H9 (cell line): Measurements from ENCODE around the gene FH. TPM values are rescaled to one million over a fixed set of nuclear protein-coding genes. Genes with fewer than 3 reads are reported as not detected.

Source experiments
- DNase-seq: peaks from one replicate; pipeline ENCODE4 v3.0.0-alpha.2; 2017
- H2AFZ ChIP-seq: one replicate; pipeline ENCODE4 v1.6.1; 2013; ENCODE audit warnings: mild to moderate bottlenecking, low read length, control low read depth, moderate library complexity
- H2AK5ac ChIP-seq: 2 replicates; pipeline ENCODE4 v1.6.1; 2013; ENCODE audit warnings: low read length, control low read depth, mixed read lengths; ENCODE audit not compliant: insufficient read length
- H2BK120ac ChIP-seq: one replicate; pipeline ENCODE4 v1.6.1; 2013; ENCODE audit warnings: low read depth, mild to moderate bottlenecking, low read length, control low read depth, inconsistent platforms; ENCODE audit not compliant: poor library complexity, severe bottlenecking
- H2BK12ac ChIP-seq: 2 replicates; pipeline ENCODE4 v1.6.1; 2013; ENCODE audit warnings: low read length, control low read depth, mixed read lengths, low read depth; ENCODE audit not compliant: insufficient read length
- H2BK15ac ChIP-seq: 2 replicates; pipeline ENCODE4 v1.6.1; 2013; ENCODE audit warnings: low read depth, low read length, control low read depth
- H2BK20ac ChIP-seq: one replicate; pipeline ENCODE4 v1.6.1; 2013; ENCODE audit warnings: low read depth, mild to moderate bottlenecking, low read length, control low read depth, inconsistent platforms; ENCODE audit not compliant: poor library complexity, severe bottlenecking
- H2BK5ac ChIP-seq: 2 replicates; pipeline ENCODE4 v1.6.1; 2013; ENCODE audit warnings: low read length, control low read depth, mixed read lengths; ENCODE audit not compliant: insufficient read length
- H3K14ac ChIP-seq: 2 replicates; pipeline ENCODE4 v1.6.1; 2013; ENCODE audit warnings: low read length, control low read depth; ENCODE audit not compliant: insufficient read depth
- H3K18ac ChIP-seq: 2 replicates; pipeline ENCODE4 v1.6.1; 2013; ENCODE audit warnings: low read depth, mild to moderate bottlenecking, mixed read lengths, low read length, control low read depth; ENCODE audit not compliant: insufficient read length
- H3K23ac ChIP-seq: 2 replicates; pipeline ENCODE4 v1.6.1; 2013; ENCODE audit warnings: low read length, control low read depth, mixed read lengths, low read depth; ENCODE audit not compliant: insufficient read length
- H3K23me2 ChIP-seq: 2 replicates; pipeline ENCODE4 v1.6.1; 2013; ENCODE audit warnings: low read depth, mild to moderate bottlenecking, mixed read lengths, low read length, control low read depth; ENCODE audit not compliant: insufficient read length, poor library complexity, severe bottlenecking
- H3K27ac ChIP-seq: 2 replicates; pipeline ENCODE4 v1.5.1; 2013; ENCODE audit warnings: low read length, control low read depth, mixed read lengths, low read depth; ENCODE audit not compliant: insufficient read length
- H3K27me3 ChIP-seq: 2 replicates; pipeline ENCODE4 v1.6.1; 2013; ENCODE audit warnings: low read length, control low read depth, inconsistent platforms; ENCODE audit not compliant: insufficient read depth
- H3K4ac ChIP-seq: 2 replicates; pipeline ENCODE4 v1.6.1; 2013; ENCODE audit warnings: low read depth, mild to moderate bottlenecking, control low read depth, inconsistent platforms, low read length, moderate library complexity
- H3K4me1 ChIP-seq: 2 replicates; pipeline ENCODE4 v1.6.1; 2013; ENCODE audit warnings: low read length, control low read depth, inconsistent platforms; ENCODE audit not compliant: insufficient read depth
- H3K4me2 ChIP-seq: 2 replicates; pipeline ENCODE4 v1.6.1; 2013; ENCODE audit warnings: low read length, control low read depth, mixed read lengths; ENCODE audit not compliant: insufficient read length, insufficient read depth
- H3K56ac ChIP-seq: 2 replicates; pipeline ENCODE4 v1.6.1; 2013; ENCODE audit warnings: low read depth, mild to moderate bottlenecking, mixed read lengths, low read length, control low read depth; ENCODE audit not compliant: insufficient read length
- H3K79me1 ChIP-seq: 2 replicates; pipeline ENCODE4 v1.6.1; 2013; ENCODE audit warnings: low read depth, mild to moderate bottlenecking, moderate library complexity, low read length, control low read depth, inconsistent platforms; ENCODE audit not compliant: insufficient read depth, poor library complexity, severe bottlenecking
- H3K79me2 ChIP-seq: 2 replicates; pipeline ENCODE4 v1.6.1; 2013; ENCODE audit warnings: low read length, control low read depth, inconsistent platforms; ENCODE audit not compliant: insufficient read depth
- H3K9ac ChIP-seq: 2 replicates; pipeline ENCODE4 v1.6.1; 2013; ENCODE audit warnings: low read length, control low read depth, mixed read lengths; ENCODE audit not compliant: insufficient read length; ENCODE audit errors: extremely low read depth
- H3K9me3 ChIP-seq: one replicate; pipeline ENCODE4 v1.6.1; 2013; ENCODE audit warnings: low read depth, low read length, inconsistent platforms; ENCODE audit not compliant: control insufficient read depth
- H3T11ph ChIP-seq: one replicate; pipeline ENCODE4 v1.6.1; 2013; ENCODE audit warnings: mild to moderate bottlenecking, low read length, control low read depth, inconsistent platforms
- H4K20me1 ChIP-seq: one replicate; pipeline ENCODE4 v1.6.1; 2013; ENCODE audit not compliant: control insufficient read depth, insufficient read length, insufficient read depth
- H4K5ac ChIP-seq: 2 replicates; pipeline ENCODE4 v1.6.1; 2013; ENCODE audit warnings: low read depth, mild to moderate bottlenecking, mixed read lengths, low read length, control low read depth; ENCODE audit not compliant: insufficient read length
- H4K8ac ChIP-seq: replicated peaks from 2 replicates; pipeline ENCODE4 v1.6.1; 2013; ENCODE audit warnings: low read length, control low read depth, mixed read lengths, low read depth; ENCODE audit not compliant: insufficient read length
- H4K91ac ChIP-seq: 2 replicates; pipeline ENCODE4 v1.6.1; 2013; ENCODE audit warnings: low read depth, mild to moderate bottlenecking, moderate library complexity, mixed read lengths, low read length, control low read depth; ENCODE audit not compliant: insufficient read length
- H3K27ac Mint-ChIP-seq, 3 experiments: 2 replicates in 2 of 3; 3 replicates in 1 of 3; pipeline ENCODE4 v1.8.0; 2020 to 2021; ENCODE audit warnings: mixed read lengths in 3 of 3, mild to moderate bottlenecking in 1 of 3, moderate library complexity in 1 of 3
- H3K27me3 Mint-ChIP-seq: 2 replicates; pipeline ENCODE4 v1.8.0; 2021; ENCODE audit warnings: low read depth, mild to moderate bottlenecking, moderate library complexity, mixed read lengths
- H3K36me3 Mint-ChIP-seq, 3 experiments: 2 replicates in 2 of 3; 3 replicates in 1 of 3; pipeline ENCODE4 v1.8.0; 2020 to 2021; ENCODE audit warnings: low read depth in 3 of 3, mixed read lengths in 3 of 3; ENCODE audit not compliant: insufficient read depth in 1 of 3
- H3K4me1 Mint-ChIP-seq, 2 experiments: 2 replicates each; pipeline ENCODE4 v1.8.0; 2020; ENCODE audit warnings: mixed read lengths in 2 of 2
- H3K4me3 Mint-ChIP-seq, 2 experiments: 2 replicates in 1 of 2; 3 replicates in 1 of 2; pipeline ENCODE4 v1.8.0; 2020 to 2021; ENCODE audit warnings: mild to moderate bottlenecking in 2 of 2, mixed read lengths in 2 of 2, moderate library complexity in 1 of 2
- H3K9me3 Mint-ChIP-seq, 2 experiments: 2 replicates in 1 of 2; 3 replicates in 1 of 2; pipeline ENCODE4 v1.8.0; 2020; ENCODE audit warnings: mild to moderate bottlenecking in 2 of 2, mixed read lengths in 2 of 2, moderate library complexity in 1 of 2
- WGBS: extraction: QIAGEN DNeasy Blood & Tissue Kit; methylation state at CpG from one replicate; pipeline ENCODE4 v1.1.7; 2013; ENCODE audit warnings: missing lambda C conversion rate, low lambda C conversion rate, mixed read lengths; ENCODE audit not compliant: insufficient read length; ENCODE audit errors: extremely low coverage; 5-methylcytosine and 5-hydroxymethylcytosine counted together
- total RNA-seq: library from RNA; stranded (reverse); gene quantifications from 2 replicates; pipeline ENCODE4 v1.2.1, GENCODE V29; 2021
- TF ChIP-seq, protein P1 (sequence below): fragments of 200-600 bp; sonication (generic); conservative IDR thresholded peaks from 3 replicates; pipeline ENCODE4 v1.8.0; 2021; ENCODE audit warnings: antibody characterized with exemption, mild to moderate bottlenecking

The FH gene
- total RNA-seq, 1 experiment from 2014 or later: 83.9 TPM

DNA sequence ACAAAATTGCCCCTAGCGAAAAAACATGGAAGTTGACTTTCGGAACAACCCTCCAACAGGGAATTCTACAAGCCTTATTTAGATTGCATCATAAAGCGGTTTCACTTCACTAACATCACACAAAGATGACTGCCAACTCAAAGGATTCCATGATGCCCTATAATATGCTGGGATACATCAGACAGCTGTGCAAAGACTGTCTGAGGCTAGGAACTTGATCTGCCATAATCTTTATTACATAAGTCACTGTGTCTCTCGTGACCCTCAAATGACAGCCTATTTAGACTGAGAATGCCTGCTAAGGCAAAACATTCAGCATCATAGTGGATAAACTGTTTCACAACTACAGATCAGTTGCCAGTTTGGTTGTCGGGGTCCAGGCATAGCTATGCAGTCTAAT lies 23.8 kb downstream of the FH start:
- H2AK5ac ChIP-seq: no peak overlapping the region
- H4K5ac ChIP-seq: no peak overlapping the region
- H3K56ac ChIP-seq: no peak overlapping the region
- no peak overlapping the region for H4K91ac ChIP-seq
- Mint-ChIP-seq H3K4me1 (no peaks in the 10 kb centered on the region), H3K36me3 (peaks cover 3 to 45% (median 18%) of the 10 kb centered on the region in 3 experiments; a peak in 6 of 7 replicates), H3K4me3 (no peak overlapping the region), H3K9me3 (no peaks in the 10 kb centered on the region), H3K27me3 (no peaks in the 10 kb centered on the region), H3K27ac (no peak overlapping the region)
- no peak overlapping the region for H2BK120ac ChIP-seq
- no peak overlapping the region for H3K4ac ChIP-seq
- H4K20me1 ChIP-seq: no peaks in the 10 kb centered on the region
- H3K14ac ChIP-seq: no peak overlapping the region
- no peak overlapping the region for H4K8ac ChIP-seq
- H2AFZ ChIP-seq: no peak overlapping the region
- no peak for DNase-seq
- H3K18ac ChIP-seq: no peak overlapping the region
- TF ChIP-seq, protein P1, sequence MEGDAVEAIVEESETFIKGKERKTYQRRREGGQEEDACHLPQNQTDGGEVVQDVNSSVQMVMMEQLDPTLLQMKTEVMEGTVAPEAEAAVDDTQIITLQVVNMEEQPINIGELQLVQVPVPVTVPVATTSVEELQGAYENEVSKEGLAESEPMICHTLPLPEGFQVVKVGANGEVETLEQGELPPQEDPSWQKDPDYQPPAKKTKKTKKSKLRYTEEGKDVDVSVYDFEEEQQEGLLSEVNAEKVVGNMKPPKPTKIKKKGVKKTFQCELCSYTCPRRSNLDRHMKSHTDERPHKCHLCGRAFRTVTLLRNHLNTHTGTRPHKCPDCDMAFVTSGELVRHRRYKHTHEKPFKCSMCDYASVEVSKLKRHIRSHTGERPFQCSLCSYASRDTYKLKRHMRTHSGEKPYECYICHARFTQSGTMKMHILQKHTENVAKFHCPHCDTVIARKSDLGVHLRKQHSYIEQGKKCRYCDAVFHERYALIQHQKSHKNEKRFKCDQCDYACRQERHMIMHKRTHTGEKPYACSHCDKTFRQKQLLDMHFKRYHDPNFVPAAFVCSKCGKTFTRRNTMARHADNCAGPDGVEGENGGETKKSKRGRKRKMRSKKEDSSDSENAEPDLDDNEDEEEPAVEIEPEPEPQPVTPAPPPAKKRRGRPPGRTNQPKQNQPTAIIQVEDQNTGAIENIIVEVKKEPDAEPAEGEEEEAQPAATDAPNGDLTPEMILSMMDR: no peak
- H3K9ac ChIP-seq: no peak overlapping the region
- no peak overlapping the region for H2BK20ac ChIP-seq
- H3K27me3 ChIP-seq: no peaks in the 10 kb centered on the region
- H3T11ph ChIP-seq: no peak overlapping the region
- H3K9me3 ChIP-seq: no peaks in the 10 kb centered on the region
- no peak overlapping the region for H3K27ac ChIP-seq
- H3K23me2 ChIP-seq: no peaks in the 10 kb centered on the region
- H3K4me2 ChIP-seq: no peak overlapping the region
- no peak overlapping the region for H2BK15ac ChIP-seq
- no peaks in the 10 kb centered on the region for H3K79me1 ChIP-seq
- no peaks in the 10 kb centered on the region for H3K79me2 ChIP-seq
- no peak overlapping the region for H2BK12ac ChIP-seq
- H3K23ac ChIP-seq: no peak overlapping the region
- no peak overlapping the region for H2BK5ac ChIP-seq
- no peaks in the 10 kb centered on the region for H3K4me1 ChIP-seq
- no CpG with 5 or more reads among the region's 5 CpGs for WGBS
